Uterus (tissue), 4 donors: ENCODE data around the gene LHX4. TPM values are rescaled to one million over a fixed set of nuclear protein-coding genes. Genes with fewer than 3 reads are reported as not detected.

Experiments
- DNase-seq, 2 donors: peaks; one replicate each; pipeline ENCODE4 v3.0.0-alpha.2; 2019 to 2020
- H3K27ac ChIP-seq, 2 donors: fragments of 200-600 bp; sonication (generic); 1 replicate in 1 of 2; 2 replicates in 1 of 2; pipeline ENCODE4 v1.5.1; 2016 to 2018
- H3K27me3 ChIP-seq, 2 donors: fragments of 200-600 bp; sonication (generic); one replicate each; pipeline ENCODE4 v1.5.1; 2018 to 2019; ENCODE audit warnings: control low read depth in 1 of 2
- H3K36me3 ChIP-seq, 2 donors: fragments of 200-600 bp; sonication (generic); one replicate each; pipeline ENCODE4 v1.5.1; 2019; ENCODE audit warnings: control low read depth in 1 of 2
- H3K4me1 ChIP-seq, 2 donors: fragments of 200-600 bp; sonication (generic); one replicate each; pipeline ENCODE4 v1.5.1; 2018 to 2019; ENCODE audit warnings: control low read depth in 1 of 2
- H3K4me3 ChIP-seq, 2 donors: fragments of 200-600 bp; sonication (generic); 1 replicate in 1 of 2; 2 replicates in 1 of 2; pipeline ENCODE4 v1.5.1; 2018 to 2019; ENCODE audit warnings: mild to moderate bottlenecking in 1 of 2
- H3K9me3 ChIP-seq, 2 donors: fragments of 200-600 bp; sonication (generic); one replicate each; pipeline ENCODE4 v1.5.1; 2019; ENCODE audit warnings: control low read depth in 1 of 2
- POLR2A ChIP-seq, 2 donors: fragments of 450-650 bp; IDR thresholded peaks; one replicate each; pipeline ENCODE4 v1.6.1; 2016; ENCODE audit warnings: antibody characterized with exemption in 2 of 2, mild to moderate bottlenecking in 1 of 2, moderate library complexity in 1 of 2
- intact Hi-C: fragments of 100-400 bp; cut with DNase I; formaldehyde crosslinking; loops from one replicate; pipeline ENCODE4 v1.15.1; 2023; ENCODE audit warnings: low total_unique reads
- total RNA-seq, 4 donors: library from RNA; depleted of rRNA in 3 of 4; stranded (reverse); fragments of >200 nt in 3 of 4; gene quantifications; one replicate each; pipeline versions ENCODE4 v1.1.0 to v1.2.4, GENCODE V29; 2014 to 2023
- TF ChIP-seq, protein P1 (sequence below), 4 experiments: fragments of 200-600 bp in 2 of 4; fragments of 450-650 bp in 2 of 4; sonication (generic) in 2 of 4; IDR thresholded peaks; one replicate each; pipeline ENCODE4 v1.5.1; 2016 to 2019; ENCODE audit warnings: antibody characterized with exemption in 4 of 4, mild to moderate bottlenecking in 2 of 4, moderate library complexity in 1 of 4
- donor health status: DM: yes; HTN: yes; CAD: no.

The LHX4 gene
- total RNA-seq, 4 donors from 2014 or later: not detected

GRCh38 chr1:180243517-180244221 is 13.6 kb downstream of the LHX4 start:
- H3K9me3 ChIP-seq: no peaks in the 10 kb centered on the region
- TF ChIP-seq POLR2A (IDR thresholded peaks at IDR 0.05): no peak
- TF ChIP-seq, protein P1, sequence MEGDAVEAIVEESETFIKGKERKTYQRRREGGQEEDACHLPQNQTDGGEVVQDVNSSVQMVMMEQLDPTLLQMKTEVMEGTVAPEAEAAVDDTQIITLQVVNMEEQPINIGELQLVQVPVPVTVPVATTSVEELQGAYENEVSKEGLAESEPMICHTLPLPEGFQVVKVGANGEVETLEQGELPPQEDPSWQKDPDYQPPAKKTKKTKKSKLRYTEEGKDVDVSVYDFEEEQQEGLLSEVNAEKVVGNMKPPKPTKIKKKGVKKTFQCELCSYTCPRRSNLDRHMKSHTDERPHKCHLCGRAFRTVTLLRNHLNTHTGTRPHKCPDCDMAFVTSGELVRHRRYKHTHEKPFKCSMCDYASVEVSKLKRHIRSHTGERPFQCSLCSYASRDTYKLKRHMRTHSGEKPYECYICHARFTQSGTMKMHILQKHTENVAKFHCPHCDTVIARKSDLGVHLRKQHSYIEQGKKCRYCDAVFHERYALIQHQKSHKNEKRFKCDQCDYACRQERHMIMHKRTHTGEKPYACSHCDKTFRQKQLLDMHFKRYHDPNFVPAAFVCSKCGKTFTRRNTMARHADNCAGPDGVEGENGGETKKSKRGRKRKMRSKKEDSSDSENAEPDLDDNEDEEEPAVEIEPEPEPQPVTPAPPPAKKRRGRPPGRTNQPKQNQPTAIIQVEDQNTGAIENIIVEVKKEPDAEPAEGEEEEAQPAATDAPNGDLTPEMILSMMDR (IDR thresholded peaks at IDR 0.05): no peak
- H3K27me3 ChIP-seq: peaks cover 1 to 11% of the 10 kb centered on the region in 2 donors
- H3K4me3 ChIP-seq: no peak overlapping the region
- no peaks in the 10 kb centered on the region for H3K36me3 ChIP-seq
- intact Hi-C loops: no loop called here
- no peak for DNase-seq
- no peak overlapping the region for H3K27ac ChIP-seq
- H3K4me1 ChIP-seq: no peaks in the 10 kb centered on the region

DNA sequence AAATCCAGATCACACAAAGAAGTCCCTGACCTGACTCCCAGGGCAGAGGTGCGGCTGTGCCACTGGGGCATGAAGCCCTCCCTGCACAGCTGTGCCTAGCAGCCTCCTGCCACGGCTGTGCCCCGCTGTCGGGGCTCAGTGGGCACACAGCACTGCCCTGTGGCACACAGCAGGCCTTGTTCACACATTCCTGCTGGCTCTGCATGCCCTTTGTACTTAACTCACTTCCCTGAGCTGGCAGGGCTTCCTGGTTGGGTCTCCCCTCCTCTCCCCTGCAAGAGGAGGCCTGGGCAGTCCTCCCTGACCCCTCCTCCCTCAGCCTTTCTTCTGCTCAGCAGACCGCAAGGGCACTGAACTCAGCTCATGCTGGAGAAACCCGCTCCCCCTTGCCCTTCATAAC is 14.8 kb downstream of the LHX4 start:
- Histone ChIP-seq H3K36me3 (no peaks in the 10 kb centered on the region), H3K4me3 (no peak overlapping the region), H3K27me3 (no peaks in the 10 kb centered on the region), H3K27ac (no peak overlapping the region), H3K4me1 (no peaks in the 10 kb centered on the region), H3K9me3 (no peaks in the 10 kb centered on the region)
- intact Hi-C loops: no loop called here
- TF ChIP-seq POLR2A (IDR thresholded peaks at IDR 0.05): no peak
- TF ChIP-seq, protein P1 (IDR thresholded peaks at IDR 0.05): no peak
- DNase-seq: no peak

GRCh38 chr1:180246579-180246978 is 16.5 kb downstream of the LHX4 start:
- Histone ChIP-seq H3K27ac (no peak overlapping the region), H3K27me3 (no peaks in the 10 kb centered on the region), H3K9me3 (no peaks in the 10 kb centered on the region), H3K36me3 (no peaks in the 10 kb centered on the region), H3K4me1 (no peaks in the 10 kb centered on the region), H3K4me3 (no peak overlapping the region)
- TF ChIP-seq, protein P1 (IDR thresholded peaks at IDR 0.05): no peak
- no peak for TF ChIP-seq POLR2A (IDR thresholded peaks at IDR 0.05)
- intact Hi-C loops: no loop called here
- DNase-seq: no peak

- DNase-seq: no peak
- intact Hi-C loops: no loop called here
- Histone ChIP-seq H3K27me3 (no peaks in the 10 kb centered on the region), H3K27ac (no peak overlapping the region), H3K36me3 (no peaks in the 10 kb centered on the region), H3K9me3 (no peaks in the 10 kb centered on the region), H3K4me3 (no peak overlapping the region), H3K4me1 (no peaks in the 10 kb centered on the region)
- TF ChIP-seq, protein P1 (IDR thresholded peaks at IDR 0.05): no peak
- TF ChIP-seq POLR2A (IDR thresholded peaks at IDR 0.05): no peak
These were observed 17.0 kb downstream of the LHX4 start for GRCh38 chr1:180247061-180247460.

DNA sequence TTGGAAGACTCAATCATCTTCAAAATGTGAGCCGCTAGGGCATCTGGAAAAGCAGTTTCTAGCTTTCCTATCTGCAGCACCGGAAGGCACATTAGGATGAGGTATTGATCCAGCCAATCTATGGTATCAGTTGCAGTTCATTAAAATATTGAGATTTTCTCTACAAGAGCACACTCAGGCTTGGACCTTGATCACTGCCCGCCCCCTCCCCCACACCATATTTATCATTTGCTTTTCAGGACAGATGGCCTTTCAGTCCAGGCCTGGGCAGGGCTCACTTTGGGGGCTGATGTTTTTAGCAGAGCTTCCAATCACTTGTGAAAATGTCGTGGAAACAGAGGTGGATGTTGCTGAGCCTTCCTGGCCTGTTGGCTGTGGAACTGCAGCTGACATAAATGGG is 17.5 kb downstream of the LHX4 start:
- no peak overlapping the region for H3K4me3 ChIP-seq
- no peaks in the 10 kb centered on the region for H3K27me3 ChIP-seq
- TF ChIP-seq, protein P1 (IDR thresholded peaks at IDR 0.05): no peak
- no peak for TF ChIP-seq POLR2A (IDR thresholded peaks at IDR 0.05)
- no peaks in the 10 kb centered on the region for H3K9me3 ChIP-seq
- DNase-seq: no peak
- intact Hi-C loops: no loop called here
- H3K27ac ChIP-seq: no peak overlapping the region
- H3K36me3 ChIP-seq: no peaks in the 10 kb centered on the region
- no peaks in the 10 kb centered on the region for H3K4me1 ChIP-seq
